IPS-NIHi7 (cell line): Measurements from ENCODE around the gene DPP3.
A peak's percentile ranks its signal among the peaks of the same experiment; 100 is the strongest.
"Not testable (repeated sequence)": the region's sequence is repeated elsewhere in the genome, so short reads cannot be mapped to it uniquely, and the experiment has no call there.

Experiments used
- DNase-seq: peaks from one replicate; pipeline ENCODE4 v3.0.0; 2012; ENCODE audit warnings: mixed read lengths; ENCODE audit errors: extremely low spot score

The DPP3 gene, protein sequence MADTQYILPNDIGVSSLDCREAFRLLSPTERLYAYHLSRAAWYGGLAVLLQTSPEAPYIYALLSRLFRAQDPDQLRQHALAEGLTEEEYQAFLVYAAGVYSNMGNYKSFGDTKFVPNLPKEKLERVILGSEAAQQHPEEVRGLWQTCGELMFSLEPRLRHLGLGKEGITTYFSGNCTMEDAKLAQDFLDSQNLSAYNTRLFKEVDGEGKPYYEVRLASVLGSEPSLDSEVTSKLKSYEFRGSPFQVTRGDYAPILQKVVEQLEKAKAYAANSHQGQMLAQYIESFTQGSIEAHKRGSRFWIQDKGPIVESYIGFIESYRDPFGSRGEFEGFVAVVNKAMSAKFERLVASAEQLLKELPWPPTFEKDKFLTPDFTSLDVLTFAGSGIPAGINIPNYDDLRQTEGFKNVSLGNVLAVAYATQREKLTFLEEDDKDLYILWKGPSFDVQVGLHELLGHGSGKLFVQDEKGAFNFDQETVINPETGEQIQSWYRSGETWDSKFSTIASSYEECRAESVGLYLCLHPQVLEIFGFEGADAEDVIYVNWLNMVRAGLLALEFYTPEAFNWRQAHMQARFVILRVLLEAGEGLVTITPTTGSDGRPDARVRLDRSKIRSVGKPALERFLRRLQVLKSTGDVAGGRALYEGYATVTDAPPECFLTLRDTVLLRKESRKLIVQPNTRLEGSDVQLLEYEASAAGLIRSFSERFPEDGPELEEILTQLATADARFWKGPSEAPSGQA

DNA sequence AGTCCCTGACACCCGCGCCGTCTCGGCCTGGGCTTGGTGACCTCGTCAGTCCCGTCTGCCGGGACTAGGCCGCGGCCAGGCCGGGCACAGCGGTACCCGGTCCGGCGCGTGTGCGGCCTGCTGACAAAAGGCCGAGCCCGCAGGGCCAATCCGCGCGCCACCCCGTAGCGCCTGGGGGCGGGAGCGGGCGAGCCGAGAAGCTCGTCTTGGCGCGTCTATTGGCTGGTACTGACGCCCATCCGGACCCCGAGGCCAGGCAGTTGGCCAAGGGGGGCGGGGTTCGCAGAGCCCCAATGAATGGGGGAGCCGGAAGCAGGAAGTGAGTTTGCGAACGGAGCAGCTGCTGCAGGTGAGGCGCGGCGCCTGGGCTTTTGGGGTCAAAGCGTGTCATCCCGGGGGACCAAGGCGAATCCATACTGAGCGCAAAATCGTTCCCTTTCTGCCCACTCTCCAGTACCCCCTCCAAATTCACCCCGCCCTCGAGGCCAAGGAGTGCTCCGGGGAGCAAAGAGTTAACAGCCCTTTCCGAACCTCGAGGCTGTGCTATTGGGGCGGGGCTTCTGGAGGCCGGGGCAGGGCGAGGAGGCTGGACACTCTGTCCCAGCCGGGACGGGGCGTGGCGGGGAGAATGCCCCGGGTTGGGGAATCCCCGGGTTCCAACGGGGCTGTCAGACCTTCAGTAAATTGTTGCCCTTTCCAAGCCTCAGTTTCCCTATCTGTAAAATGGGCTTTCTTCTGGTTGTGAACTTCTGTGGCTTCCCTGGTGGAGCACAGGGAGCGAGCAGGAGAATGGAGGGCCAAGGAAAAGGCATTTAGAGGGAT, at the start of gene DPP3:
TSS of gene DPP3 (plus strand) at position 318 of the 822 bp plus-strand sequence. CDS start 1,767 bp downstream, outside the sequence.
- peak; percentile 100 for DNase-seq

- DNase-seq = not testable (repeated sequence)
Observed at GRCh38 chr11:66431287-66431686, 48.9 kb upstream of the DPP3 start.

- DNase-seq = not testable (repeated sequence)
Observed at GRCh38 chr11:66431871-66432329, 48.3 kb upstream of the DPP3 start.

DNA sequence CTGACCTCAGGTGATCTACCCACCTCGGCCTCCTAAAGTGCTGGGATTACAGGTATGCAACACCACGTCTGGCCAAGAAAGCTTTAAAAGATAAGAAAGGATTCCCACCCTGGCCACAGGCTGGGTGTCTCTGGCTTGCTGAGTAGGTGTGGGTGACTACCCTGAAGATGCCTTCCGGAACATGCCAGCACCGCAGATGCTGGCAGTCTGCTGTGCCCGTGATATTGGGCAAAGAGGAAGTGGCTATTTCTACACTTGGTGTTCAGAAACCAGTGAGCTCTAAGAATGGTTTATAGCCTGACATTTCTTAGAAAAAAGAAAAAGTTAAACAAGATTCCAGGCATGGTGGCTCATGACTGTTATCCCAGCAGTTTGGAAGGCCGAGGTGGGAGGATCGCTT, 47.6 kb upstream of the DPP3 start:
- no peak for DNase-seq

- DNase-seq = no peak
Observed at GRCh38 chr11:66437979-66438503, 42.2 kb upstream of the DPP3 start.

- DNase-seq = peak; percentile 96
Observed at GRCh38 chr11:66438504-66439466, 41.4 kb upstream of the DPP3 start, which contains the start of gene MRPL11. Gene MRPL11 (minus strand): TSS chr11:66438848. CDS start chr11:66438754, 94 bp downstream.

GRCh38 chr11:66440101-66440939, 39.9 kb upstream of the DPP3 start:
- not testable (repeated sequence) for DNase-seq

DNA sequence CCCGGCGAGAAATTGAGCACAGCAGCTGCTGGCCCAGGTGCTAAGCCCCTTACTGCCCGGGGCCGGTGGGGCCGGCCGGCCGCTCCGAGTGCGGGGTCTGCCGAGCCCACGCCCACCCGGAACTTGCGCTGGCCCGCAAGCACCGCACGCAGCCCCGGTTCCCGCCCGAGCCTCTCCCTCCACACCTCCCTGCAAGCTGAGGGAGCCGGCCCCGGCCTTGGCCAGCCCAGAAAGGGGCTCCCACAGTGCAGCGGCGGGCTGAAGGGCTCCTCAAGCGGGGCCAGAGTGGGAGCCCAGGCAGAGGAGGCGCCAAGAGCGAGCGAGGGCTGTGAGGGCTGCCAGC, 39.3 kb upstream of the DPP3 start:
- not testable (repeated sequence) for DNase-seq

GRCh38 chr11:66443602-66444001, 36.6 kb upstream of the DPP3 start:
- no peak for DNase-seq

GRCh38 chr11:66447012-66447411, 33.2 kb upstream of the DPP3 start:
- no peak for DNase-seq

- DNase-seq = no peak
Observed at GRCh38 chr11:66448523-66448922, 31.7 kb upstream of the DPP3 start.

DNA sequence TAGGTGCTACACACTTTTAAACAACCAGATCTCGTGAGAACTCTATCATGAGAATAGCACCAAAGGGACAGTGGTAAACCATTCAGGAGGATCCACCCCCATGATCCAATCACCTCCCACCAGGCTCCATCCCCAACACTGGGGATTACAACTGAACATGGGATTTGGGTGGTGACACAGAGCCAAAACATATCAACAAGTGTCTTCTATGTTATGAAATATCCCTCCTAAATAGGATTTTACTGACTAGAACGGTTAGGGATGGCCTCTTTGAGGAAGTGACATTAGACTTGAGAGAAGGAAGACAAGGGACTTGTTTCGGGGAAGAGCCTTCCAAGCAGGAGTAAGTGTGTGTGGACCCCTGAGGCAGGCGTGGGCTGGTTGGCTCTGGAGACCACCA, 29.7 kb upstream of the DPP3 start:
- no peak for DNase-seq

GRCh38 chr11:66451663-66452062, 28.6 kb upstream of the DPP3 start:
- no peak for DNase-seq

DNA sequence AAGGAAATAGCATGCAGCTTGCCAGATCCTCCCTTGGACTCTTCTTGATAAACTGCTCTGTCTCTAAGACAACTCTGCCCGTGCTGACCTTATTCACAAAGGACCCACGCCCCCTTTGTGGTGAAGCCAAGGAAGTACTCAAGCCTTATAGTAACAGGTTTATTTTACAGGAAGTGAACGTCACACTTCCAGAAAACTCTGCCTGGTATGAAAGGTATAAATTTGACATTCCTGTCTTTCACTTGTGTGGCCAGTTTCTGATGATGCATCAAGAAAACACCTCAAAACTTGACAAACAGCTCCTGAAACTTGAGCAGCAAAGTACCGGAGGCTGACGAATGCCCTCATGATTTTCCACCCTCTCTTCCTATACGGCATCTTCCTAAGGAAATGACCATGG, 26.0 kb upstream of the DPP3 start:
- no peak for DNase-seq

GRCh38 chr11:66454828-66455227, 25.4 kb upstream of the DPP3 start:
- no peak for DNase-seq

GRCh38 chr11:66457826-66458225, 22.4 kb upstream of the DPP3 start:
- DNase-seq = no peak

- DNase-seq = no peak
Observed at GRCh38 chr11:66459138-66459778, 21.0 kb upstream of the DPP3 start.

GRCh38 chr11:66462010-66462409, 18.2 kb upstream of the DPP3 start:
- no peak for DNase-seq

DNA sequence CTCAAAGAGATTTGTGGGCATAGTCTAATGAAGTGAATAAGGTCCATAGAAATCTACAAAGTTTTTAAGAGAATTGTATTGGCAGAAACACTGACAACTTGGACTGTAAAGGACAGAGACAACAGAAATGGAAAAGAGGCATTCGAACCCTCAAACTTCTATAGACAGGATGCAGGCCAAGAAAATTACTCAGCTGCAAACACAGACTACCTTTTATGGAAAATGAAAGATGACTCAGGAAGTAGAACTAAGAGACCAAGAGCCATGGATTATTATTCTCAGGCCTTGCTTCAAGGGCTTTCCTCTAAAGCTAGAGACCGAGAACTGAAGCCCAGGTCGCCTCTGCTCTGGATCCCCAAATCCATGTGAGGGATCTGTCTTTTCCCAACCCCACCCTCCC, 17.3 kb upstream of the DPP3 start:
- no peak for DNase-seq
